ENCODE results near the gene HOGA1.

The HOGA1 gene

DNA sequence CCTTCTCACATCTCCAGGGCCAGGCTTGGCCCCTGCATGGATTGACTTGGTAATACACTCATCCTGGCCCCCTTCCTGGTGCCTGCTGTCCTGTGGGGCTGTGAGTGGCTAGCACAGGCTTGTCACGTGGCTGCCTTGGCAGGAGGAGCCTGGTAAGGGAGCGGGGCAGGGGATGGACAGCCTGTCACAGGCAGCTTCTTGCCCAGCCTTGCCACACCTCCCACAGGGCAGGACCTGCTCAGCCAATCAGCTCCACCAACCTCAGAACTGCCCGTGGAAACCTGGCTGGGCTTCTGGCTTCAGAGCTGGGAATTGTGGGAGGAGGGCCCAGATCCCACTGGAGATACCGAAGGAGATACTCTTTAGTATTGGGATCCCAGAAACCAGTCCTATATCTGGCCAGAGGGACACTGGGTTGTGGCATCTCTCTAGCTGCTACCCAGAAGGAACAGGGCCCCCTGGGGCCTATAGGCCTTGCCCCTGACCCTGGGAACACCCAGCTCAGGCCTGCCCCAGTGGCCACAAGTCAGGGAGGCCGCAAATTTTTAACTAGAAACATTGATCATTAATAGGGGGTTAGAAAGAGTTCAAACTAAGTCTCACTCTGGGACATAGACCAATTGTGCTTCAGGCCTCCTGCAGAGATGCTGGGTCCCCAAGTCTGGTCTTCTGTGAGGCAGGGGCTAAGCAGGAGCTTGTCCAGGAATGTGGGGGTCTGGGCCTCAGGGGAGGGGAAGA lies at the start of gene HOGA1:
Gene HOGA1, plus strand, starts transcription at position 330 of the 738 bp plus-strand sequence. Its CDS starts 315 bp downstream, at position 645.
- Histone ChIP-seq H3K4me1 (ENCODE audit: control insufficient read depth, insufficient read depth, low read length) (peaks cover 4% of the 10 kb centered on the region), H3K9ac (ENCODE audit: low read length) (no peak within 1 kb of the TSS), H3K9me3 (ENCODE audit: control insufficient read depth, low read length) (no peaks in the 10 kb centered on the region), H3K4me3 (ENCODE audit: low read length) (no peak within 1 kb of the TSS), H3K36me3 (ENCODE audit: control insufficient read depth, insufficient read depth, low read length, severe bottlenecking) (no peaks in the 10 kb centered on the region), H3K27me3 (replicated peaks; ENCODE audit: control insufficient read depth, insufficient read depth, low read length) (no peaks in the 10 kb centered on the region)
- no peak for DNase-seq (ENCODE audit: low read depth)

DNA sequence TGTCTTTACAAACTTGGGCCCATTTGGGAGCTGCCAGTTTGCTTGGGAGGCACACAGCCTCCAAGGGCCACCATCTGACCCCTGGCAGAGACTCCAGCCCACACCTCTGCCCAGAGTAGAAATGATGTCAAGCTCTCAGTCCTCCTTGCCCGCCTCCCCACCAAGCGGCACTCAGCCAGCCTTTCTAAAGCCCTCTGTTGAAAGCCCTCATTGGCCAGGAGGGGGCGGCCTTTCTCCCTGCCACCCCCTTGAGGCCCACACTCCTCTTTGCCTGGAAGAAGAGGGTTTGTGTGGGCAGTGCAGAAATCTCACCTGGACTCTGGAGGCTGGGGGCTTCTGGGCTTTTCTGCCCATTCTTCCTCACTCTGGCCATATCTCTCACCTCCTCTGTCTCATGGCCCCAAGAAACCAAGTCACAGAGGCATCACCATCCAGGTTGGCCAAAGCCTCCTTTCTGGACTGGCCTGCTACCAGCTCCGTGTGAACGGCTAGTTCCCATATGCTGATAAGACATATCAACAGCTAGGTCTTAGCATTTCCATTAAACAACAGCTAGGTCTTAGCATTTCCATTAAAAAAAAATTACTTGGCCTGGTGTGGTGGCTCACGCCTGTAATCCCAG lies 49.3 kb upstream of the HOGA1 start:
- H3K4me3 ChIP-seq (ENCODE audit: low read length), result no peak overlapping the region
- no peaks in the 10 kb centered on the region for H3K9me3 ChIP-seq (ENCODE audit: control insufficient read depth, low read length)
- H3K27me3 ChIP-seq (replicated peaks; ENCODE audit: control insufficient read depth, insufficient read depth, low read length), result no peaks in the 10 kb centered on the region
- H3K9ac ChIP-seq (ENCODE audit: low read length), result no peak overlapping the region
- no peak for DNase-seq (ENCODE audit: low read depth)
- H3K36me3 ChIP-seq (ENCODE audit: control insufficient read depth, insufficient read depth, low read length, severe bottlenecking), result no peaks in the 10 kb centered on the region
- peaks cover 24% of the 10 kb centered on the region for H3K4me1 ChIP-seq (ENCODE audit: control insufficient read depth, insufficient read depth, low read length)

DNA sequence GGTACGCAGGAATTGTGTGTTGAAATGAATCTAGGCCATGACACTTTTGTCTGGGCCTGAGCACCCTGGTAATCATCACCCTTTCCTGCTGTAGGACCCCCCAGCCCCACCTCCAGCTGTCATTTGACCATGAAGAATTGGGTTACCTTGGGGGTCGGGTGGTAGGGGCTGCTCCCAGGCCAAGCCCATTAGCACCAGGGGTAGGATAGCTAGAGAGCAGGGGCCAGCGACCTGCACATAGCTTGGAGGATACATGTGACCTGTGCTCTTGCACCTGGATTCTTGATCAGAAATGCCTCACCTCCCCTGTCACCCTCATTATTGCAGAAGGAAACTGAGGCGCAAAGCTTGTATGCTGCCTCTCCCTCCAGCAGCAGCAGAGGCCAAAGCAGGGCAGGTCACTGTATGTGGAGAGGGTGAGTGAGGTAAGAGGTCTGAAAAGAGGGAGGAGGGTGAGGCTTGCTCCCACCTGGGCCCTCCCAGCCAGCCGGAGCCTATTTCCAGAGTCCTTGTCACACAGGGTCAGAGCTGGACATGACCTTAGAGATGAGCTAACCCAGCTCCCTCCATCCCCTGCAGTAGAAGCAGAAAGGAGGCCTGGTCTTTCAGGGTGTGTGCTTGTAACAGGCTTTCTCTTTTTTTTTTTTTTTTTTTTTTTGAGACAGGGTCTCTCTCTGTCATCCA lies 46.9 kb upstream of the HOGA1 start:
- H3K4me1 ChIP-seq (ENCODE audit: control insufficient read depth, insufficient read depth, low read length), result peaks cover 43% of the 10 kb centered on the region
- no peak for DNase-seq (ENCODE audit: low read depth)
- H3K9ac ChIP-seq (ENCODE audit: low read length), result no peak overlapping the region
- no peaks in the 10 kb centered on the region for H3K27me3 ChIP-seq (replicated peaks; ENCODE audit: control insufficient read depth, insufficient read depth, low read length)
- no peak overlapping the region for H3K4me3 ChIP-seq (ENCODE audit: low read length)
- no peaks in the 10 kb centered on the region for H3K9me3 ChIP-seq (ENCODE audit: control insufficient read depth, low read length)
- H3K36me3 ChIP-seq (ENCODE audit: control insufficient read depth, insufficient read depth, low read length, severe bottlenecking), result no peaks in the 10 kb centered on the region

DNA sequence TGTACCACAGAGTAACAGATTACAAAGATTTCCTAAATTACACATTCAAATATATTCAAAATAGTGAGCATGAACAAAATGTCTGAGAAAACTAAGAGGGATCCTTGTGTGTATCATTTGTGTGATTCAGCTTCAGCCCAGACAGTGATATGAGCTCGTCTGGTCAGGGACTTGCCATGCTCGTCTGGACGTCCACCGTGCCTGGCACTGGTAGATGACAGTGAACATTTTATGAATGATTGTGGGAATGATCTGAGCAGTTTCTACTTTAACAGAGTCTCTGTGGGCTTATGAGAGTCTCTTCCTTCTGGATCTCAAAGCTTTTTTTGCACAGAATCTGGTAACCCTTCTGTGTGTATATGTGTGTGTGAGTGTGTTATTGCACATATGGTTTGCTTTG lies 45.8 kb upstream of the HOGA1 start:
- Histone ChIP-seq H3K36me3 (ENCODE audit: control insufficient read depth, insufficient read depth, low read length, severe bottlenecking) (no peaks in the 10 kb centered on the region), H3K27me3 (replicated peaks; ENCODE audit: control insufficient read depth, insufficient read depth, low read length) (no peaks in the 10 kb centered on the region), H3K9ac (ENCODE audit: low read length) (peak overlapping the region; percentile 67), H3K4me1 (ENCODE audit: control insufficient read depth, insufficient read depth, low read length) (peaks cover 53% of the 10 kb centered on the region), H3K9me3 (ENCODE audit: control insufficient read depth, low read length) (no peaks in the 10 kb centered on the region), H3K4me3 (ENCODE audit: low read length) (no peak overlapping the region)
- peak; percentile 55 for DNase-seq (ENCODE audit: low read depth)

DNA sequence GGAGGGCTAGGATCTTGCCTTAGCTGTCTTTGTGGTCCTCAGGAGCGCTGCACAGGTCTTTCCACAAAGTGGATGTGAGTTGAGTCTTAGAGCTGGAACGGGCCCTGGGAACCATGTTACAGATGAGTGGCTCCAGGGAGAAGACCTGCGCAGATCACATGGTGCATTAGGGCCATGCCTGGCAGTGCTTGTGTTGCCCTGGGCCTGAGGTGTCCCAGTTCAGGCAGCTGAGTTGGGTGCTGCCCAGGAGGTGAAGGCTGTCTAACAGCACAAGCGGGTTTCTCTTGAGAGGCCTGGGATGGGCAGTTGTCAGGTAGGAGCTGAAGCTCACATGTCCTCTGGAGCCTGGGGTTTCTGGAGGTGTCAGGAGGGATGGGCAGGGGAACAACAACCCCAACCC lies 45.4 kb upstream of the HOGA1 start:
- Histone ChIP-seq H3K9ac (ENCODE audit: low read length) (peak overlapping the region; percentile 67), H3K9me3 (ENCODE audit: control insufficient read depth, low read length) (no peaks in the 10 kb centered on the region), H3K27me3 (replicated peaks; ENCODE audit: control insufficient read depth, insufficient read depth, low read length) (no peaks in the 10 kb centered on the region), H3K4me1 (ENCODE audit: control insufficient read depth, insufficient read depth, low read length) (peaks cover 57% of the 10 kb centered on the region), H3K36me3 (ENCODE audit: control insufficient read depth, insufficient read depth, low read length, severe bottlenecking) (no peaks in the 10 kb centered on the region), H3K4me3 (ENCODE audit: low read length) (no peak overlapping the region)
- DNase-seq (ENCODE audit: low read depth), result no peak

DNA sequence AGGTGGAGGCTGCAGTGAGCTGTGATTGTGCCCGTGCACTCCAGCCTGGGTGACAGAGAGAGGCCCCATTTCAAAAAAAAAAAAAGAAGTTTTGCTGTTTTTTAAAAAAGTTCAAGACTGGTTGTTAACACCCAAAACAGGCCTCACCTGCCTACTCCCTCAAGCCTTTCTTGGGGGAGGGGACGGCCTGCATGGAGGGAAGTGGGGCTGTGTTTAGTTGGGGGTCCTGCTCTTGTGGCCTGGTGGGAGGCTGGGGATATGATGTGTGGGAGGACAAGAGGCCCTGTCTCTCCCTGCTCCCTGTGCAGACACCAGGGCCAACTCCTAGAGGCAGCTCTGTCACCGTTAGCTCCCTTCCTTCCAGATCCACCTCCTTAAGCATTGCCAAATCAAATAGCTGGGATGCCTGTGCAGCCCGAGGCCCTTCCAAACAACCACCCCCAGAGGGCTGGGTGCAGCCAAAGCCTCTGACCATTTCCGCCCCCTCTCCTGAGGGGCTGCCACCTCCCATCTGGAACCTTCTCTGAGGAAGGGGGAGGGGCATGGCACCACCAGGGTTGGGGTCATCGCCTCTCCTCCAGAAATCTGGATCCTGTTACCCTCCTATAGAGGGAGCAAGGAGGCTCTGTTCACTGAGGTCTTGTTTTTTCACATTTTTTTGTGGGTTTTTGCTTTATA lies 44.5 kb upstream of the HOGA1 start:
- no peaks in the 10 kb centered on the region for H3K27me3 ChIP-seq (replicated peaks; ENCODE audit: control insufficient read depth, insufficient read depth, low read length)
- no peaks in the 10 kb centered on the region for H3K9me3 ChIP-seq (ENCODE audit: control insufficient read depth, low read length)
- no peak overlapping the region for H3K4me3 ChIP-seq (ENCODE audit: low read length)
- H3K36me3 ChIP-seq (ENCODE audit: control insufficient read depth, insufficient read depth, low read length, severe bottlenecking), result no peaks in the 10 kb centered on the region
- peaks cover 57% of the 10 kb centered on the region for H3K4me1 ChIP-seq (ENCODE audit: control insufficient read depth, insufficient read depth, low read length)
- peak overlapping the region; percentile 73 for H3K9ac ChIP-seq (ENCODE audit: low read length)
- DNase-seq (ENCODE audit: low read depth), result peak; percentile 87

DNA sequence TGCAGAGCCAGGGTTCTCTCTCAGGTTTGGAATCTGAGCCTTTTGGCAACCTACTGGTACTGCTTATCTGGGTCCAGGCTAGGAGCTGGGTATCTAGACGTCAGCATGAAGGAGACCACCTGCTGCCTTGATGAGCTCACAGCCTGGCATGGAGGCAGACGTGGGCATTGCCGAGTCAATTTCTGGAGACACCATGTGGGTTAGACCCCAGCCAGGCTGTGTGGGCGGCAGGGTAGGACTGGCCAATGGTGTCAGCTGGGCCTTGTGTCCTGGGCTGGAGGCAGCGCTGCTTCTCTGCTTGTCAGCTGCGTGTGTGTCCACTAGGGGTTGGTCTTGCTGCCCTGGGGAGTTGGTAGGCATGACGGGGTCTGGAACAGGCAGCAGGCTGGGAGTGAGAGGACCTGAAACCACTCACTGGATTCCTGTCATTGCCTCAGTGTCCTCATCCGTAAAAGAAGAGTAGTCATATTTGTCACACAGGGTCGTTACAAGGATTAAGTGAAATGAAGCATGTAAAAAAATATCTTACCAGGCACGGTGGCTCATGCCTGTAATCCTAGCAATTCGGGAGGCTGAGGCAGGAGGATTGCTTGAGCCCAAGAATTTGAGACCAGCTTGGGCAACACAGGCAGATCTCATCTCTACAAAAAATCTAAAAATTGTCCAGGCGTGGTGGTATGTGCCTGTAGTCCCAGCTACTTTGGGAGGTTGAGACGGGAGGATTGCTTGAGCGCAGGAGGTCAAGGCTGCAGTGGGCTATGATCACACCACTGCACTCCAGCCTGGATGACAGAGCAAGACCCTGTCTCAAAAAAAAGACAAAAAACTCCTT lies 43.3 kb upstream of the HOGA1 start:
- peak overlapping the region; percentile 16 for H3K4me3 ChIP-seq (ENCODE audit: low read length)
- H3K9me3 ChIP-seq (ENCODE audit: control insufficient read depth, low read length), result no peaks in the 10 kb centered on the region
- DNase-seq (ENCODE audit: low read depth), result no peak
- no peaks in the 10 kb centered on the region for H3K36me3 ChIP-seq (ENCODE audit: control insufficient read depth, insufficient read depth, low read length, severe bottlenecking)
- no peaks in the 10 kb centered on the region for H3K27me3 ChIP-seq (replicated peaks; ENCODE audit: control insufficient read depth, insufficient read depth, low read length)
- H3K9ac ChIP-seq (ENCODE audit: low read length), result peak overlapping the region; percentile 73
- peaks cover 57% of the 10 kb centered on the region for H3K4me1 ChIP-seq (ENCODE audit: control insufficient read depth, insufficient read depth, low read length)

DNA sequence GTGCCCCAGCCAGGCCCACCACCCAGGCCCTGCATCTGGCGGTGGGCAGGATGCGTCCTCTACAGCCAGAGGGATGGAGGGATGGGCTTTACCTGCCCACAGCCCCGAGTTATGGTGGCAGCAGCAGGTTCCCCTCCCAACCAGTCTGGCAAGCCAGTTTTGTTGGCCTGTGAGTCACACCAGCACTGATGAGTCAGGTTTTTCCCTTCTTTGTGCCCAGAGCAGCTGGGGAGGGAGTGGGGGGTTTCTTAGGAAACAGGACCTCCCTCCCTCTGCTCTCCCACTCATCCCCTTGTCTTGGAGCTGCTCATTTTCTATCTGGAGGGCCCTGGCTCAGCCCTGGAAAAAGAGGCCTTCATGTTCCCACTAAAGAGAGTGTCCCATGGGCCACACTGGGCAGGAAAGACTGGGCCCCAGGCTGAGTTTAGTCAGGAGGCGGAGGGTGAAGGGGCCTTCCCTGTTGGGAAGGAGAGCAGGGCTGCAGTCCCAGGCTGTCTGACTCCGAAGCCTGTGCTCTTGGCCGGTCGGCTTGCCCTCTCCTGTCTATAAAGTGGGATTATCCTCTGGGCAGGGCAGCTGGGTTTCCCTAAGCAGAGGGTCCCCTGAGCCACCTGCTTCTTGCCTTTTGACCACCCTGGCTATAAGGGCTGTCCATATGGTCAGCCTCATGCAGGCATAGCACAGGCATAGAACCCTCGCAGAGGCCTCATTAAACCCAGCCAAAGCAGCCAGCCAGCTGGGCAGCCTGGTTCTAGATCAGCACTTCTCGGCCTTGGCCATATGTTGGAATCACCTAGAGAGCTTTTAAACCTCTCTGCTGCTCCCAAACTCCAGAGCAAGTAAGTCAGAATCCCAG lies 41.8 kb upstream of the HOGA1 start:
- H3K36me3 ChIP-seq (ENCODE audit: control insufficient read depth, insufficient read depth, low read length, severe bottlenecking), result no peaks in the 10 kb centered on the region
- no peaks in the 10 kb centered on the region for H3K27me3 ChIP-seq (replicated peaks; ENCODE audit: control insufficient read depth, insufficient read depth, low read length)
- no peaks in the 10 kb centered on the region for H3K9me3 ChIP-seq (ENCODE audit: control insufficient read depth, low read length)
- peak; percentile 90 for DNase-seq (ENCODE audit: low read depth)
- H3K4me1 ChIP-seq (ENCODE audit: control insufficient read depth, insufficient read depth, low read length), result peaks cover 57% of the 10 kb centered on the region
- peak overlapping the region; percentile 62 for H3K4me3 ChIP-seq (ENCODE audit: low read length)
- peak overlapping the region; percentile 86 for H3K9ac ChIP-seq (ENCODE audit: low read length)

DNA sequence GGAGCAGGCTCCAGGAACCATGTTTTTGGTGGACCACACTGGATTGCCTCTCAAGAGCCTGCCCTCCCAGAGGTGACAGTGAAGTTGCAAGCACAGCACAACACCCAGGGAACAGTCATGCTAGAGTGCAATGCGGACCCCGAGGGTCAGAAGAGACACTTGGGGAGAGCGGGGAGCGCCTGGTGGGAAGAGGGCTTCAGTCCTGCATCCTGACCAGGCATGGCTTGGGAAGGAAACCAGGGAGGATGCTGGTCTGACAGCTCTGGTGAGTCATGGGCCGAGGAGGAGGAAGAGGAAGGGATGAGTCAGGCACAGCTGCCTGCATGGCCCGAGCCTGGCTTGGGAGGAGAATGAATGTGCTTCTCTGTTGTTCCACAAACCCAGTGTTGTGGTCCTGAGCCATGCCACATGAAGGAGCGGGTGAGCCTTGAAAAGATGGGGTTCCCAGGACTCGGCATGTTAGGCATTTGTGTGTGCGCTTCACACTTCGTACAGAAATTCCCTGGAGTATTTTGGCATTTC lies 41.1 kb upstream of the HOGA1 start:
- peak overlapping the region; percentile 86 for H3K9ac ChIP-seq (ENCODE audit: low read length)
- peak; percentile 95 for DNase-seq (ENCODE audit: low read depth)
- no peaks in the 10 kb centered on the region for H3K36me3 ChIP-seq (ENCODE audit: control insufficient read depth, insufficient read depth, low read length, severe bottlenecking)
- H3K4me1 ChIP-seq (ENCODE audit: control insufficient read depth, insufficient read depth, low read length), result peaks cover 59% of the 10 kb centered on the region
- no peaks in the 10 kb centered on the region for H3K27me3 ChIP-seq (replicated peaks; ENCODE audit: control insufficient read depth, insufficient read depth, low read length)
- no peaks in the 10 kb centered on the region for H3K9me3 ChIP-seq (ENCODE audit: control insufficient read depth, low read length)
- H3K4me3 ChIP-seq (ENCODE audit: low read length), result peak overlapping the region; percentile 62
